Spleen (tissue), 7 donors: Measurements from ENCODE around the gene IMPACT.

ENCODE experiments used
- POLR2A ChIP-seq, 3 donors: fragments of 450-650 bp; IDR thresholded peaks; one replicate each; pipeline ENCODE4 v1.5.1; 2017; ENCODE audit warnings: antibody characterized with exemption in 3 of 3, mild to moderate bottlenecking in 1 of 3
- POLR2AphosphoS5 ChIP-seq, 3 donors: sonication (generic); formaldehyde crosslinking; IDR thresholded peaks; one replicate each; pipeline ENCODE4 v1.5.1; 2017; ENCODE audit warnings: antibody characterized with exemption in 3 of 3
- TF ChIP-seq, protein P1 (sequence below), 11 experiments: fragments of 200-600 bp in 7 of 11; fragments of 450-650 bp in 4 of 11; sonication (generic) in 4 of 11; IDR thresholded peaks in 8 of 11; conservative IDR thresholded peaks in 3 of 11; 1 replicate in 7 of 11; 2 replicates in 4 of 11; pipeline versions ENCODE4 v1.4.0 to v1.8.0; 2016 to 2021; ENCODE audit warnings: antibody characterized with exemption in 11 of 11, inconsistent platforms in 4 of 11, mild to moderate bottlenecking in 1 of 11
- donor health status: DM: no; HTN: no; CAD: no; lungs with moderate emphysema.
- donor health status: DM: no; HTN: no; CAD: no.
- donor health status: DM: no; HTN: no; CAD: no.

DNA sequence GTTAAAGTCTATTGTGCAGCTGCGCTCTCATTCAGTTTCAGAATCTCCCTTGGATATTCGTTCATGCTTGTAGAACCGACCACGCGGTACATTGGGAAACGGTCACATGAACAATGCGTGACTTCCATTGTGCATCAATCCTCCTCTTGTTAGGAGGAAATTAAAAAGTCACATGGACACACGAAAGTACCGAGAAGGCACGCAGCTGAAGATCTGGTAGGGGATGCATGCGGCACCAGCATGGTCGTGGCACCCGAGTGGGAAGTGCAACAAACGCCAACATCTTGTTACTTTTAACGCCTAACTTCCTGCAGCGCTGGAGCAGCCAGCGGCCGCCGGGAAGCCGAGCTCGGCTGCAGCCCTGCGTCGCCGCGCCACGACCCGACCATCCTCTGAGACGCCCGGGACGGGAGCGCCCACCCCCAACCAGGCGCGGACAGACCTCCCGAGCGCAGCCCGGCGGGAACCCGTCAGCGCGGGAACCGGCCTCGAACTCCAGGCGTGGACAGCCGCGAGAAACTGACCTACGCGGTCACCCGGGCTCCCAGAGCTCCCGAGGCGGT is 29.3 kb upstream of the IMPACT start:
- peak in 1 of 3 donors; percentile 12 for TF ChIP-seq POLR2A (IDR thresholded peaks at IDR 0.05)
- TF ChIP-seq, protein P1, sequence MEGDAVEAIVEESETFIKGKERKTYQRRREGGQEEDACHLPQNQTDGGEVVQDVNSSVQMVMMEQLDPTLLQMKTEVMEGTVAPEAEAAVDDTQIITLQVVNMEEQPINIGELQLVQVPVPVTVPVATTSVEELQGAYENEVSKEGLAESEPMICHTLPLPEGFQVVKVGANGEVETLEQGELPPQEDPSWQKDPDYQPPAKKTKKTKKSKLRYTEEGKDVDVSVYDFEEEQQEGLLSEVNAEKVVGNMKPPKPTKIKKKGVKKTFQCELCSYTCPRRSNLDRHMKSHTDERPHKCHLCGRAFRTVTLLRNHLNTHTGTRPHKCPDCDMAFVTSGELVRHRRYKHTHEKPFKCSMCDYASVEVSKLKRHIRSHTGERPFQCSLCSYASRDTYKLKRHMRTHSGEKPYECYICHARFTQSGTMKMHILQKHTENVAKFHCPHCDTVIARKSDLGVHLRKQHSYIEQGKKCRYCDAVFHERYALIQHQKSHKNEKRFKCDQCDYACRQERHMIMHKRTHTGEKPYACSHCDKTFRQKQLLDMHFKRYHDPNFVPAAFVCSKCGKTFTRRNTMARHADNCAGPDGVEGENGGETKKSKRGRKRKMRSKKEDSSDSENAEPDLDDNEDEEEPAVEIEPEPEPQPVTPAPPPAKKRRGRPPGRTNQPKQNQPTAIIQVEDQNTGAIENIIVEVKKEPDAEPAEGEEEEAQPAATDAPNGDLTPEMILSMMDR (IDR thresholded peaks at IDR 0.05 in 8 of 11, conservative IDR thresholded peaks at IDR 0.05 in 3 of 11) = no peak
- no peak for TF ChIP-seq POLR2AphosphoS5 (IDR thresholded peaks at IDR 0.05)
